NCI-H226 (cell line): ENCODE data around the gene ATL1.
"Not testable (repeated sequence)": the region's sequence is repeated elsewhere in the genome, so short reads cannot be mapped to it uniquely, and the experiment has no call there.

Experiments used
- DNase-seq: peaks from one replicate; pipeline ENCODE4 v3.0.0-alpha.2; 2015

The ATL1 gene

GRCh38 chr14:50534997-50535396 lies 24.9 kb upstream of the ATL1 start:
- DNase-seq, result no peak

GRCh38 chr14:50538034-50538433 lies 21.9 kb upstream of the ATL1 start:
- not testable (repeated sequence) for DNase-seq

GRCh38 chr14:50539051-50539450 lies 20.9 kb upstream of the ATL1 start:
- DNase-seq, result no peak

GRCh38 chr14:50541159-50541567 lies 18.8 kb upstream of the ATL1 start:
- DNase-seq, result no peak

- peak; percentile 7 for DNase-seq
Observed at GRCh38 chr14:50542941-50543418, 17.0 kb upstream of the ATL1 start.

GRCh38 chr14:50544911-50545310 lies 15.0 kb upstream of the ATL1 start:
- DNase-seq, result no peak

GRCh38 chr14:50545618-50546017 lies 14.3 kb upstream of the ATL1 start:
- DNase-seq, result no peak

GRCh38 chr14:50550294-50550693 lies 9.7 kb upstream of the ATL1 start:
- DNase-seq, result no peak

- DNase-seq, result no peak
Observed at GRCh38 chr14:50551877-50552276, 8.1 kb upstream of the ATL1 start.

GRCh38 chr14:50552796-50553195 lies 7.1 kb upstream of the ATL1 start:
- not testable (repeated sequence) for DNase-seq

GRCh38 chr14:50560931-50561285 lies 963 bp downstream of the ATL1 start:
- DNase-seq, result no peak

GRCh38 chr14:50562841-50563240 lies 2.9 kb downstream of the ATL1 start:
- no peak for DNase-seq

- DNase-seq, result no peak
Observed at GRCh38 chr14:50569714-50570274, 9.8 kb downstream of the ATL1 start.

GRCh38 chr14:50573862-50574261 lies 13.9 kb downstream of the ATL1 start:
- no peak for DNase-seq

GRCh38 chr14:50575769-50576168 lies 15.8 kb downstream of the ATL1 start:
- DNase-seq, result no peak

- no peak for DNase-seq
Observed at GRCh38 chr14:50577982-50578381, 18.0 kb downstream of the ATL1 start.

- no peak for DNase-seq
Observed at GRCh38 chr14:50578433-50578832, 18.5 kb downstream of the ATL1 start.

- DNase-seq, result no peak
Observed at GRCh38 chr14:50590464-50590863, 30.5 kb downstream of the ATL1 start.

GRCh38 chr14:50594577-50595316 lies 34.8 kb downstream of the ATL1 start:
- DNase-seq, result no peak

- DNase-seq, result no peak
Observed at GRCh38 chr14:50598765-50599164, 38.8 kb downstream of the ATL1 start.

- DNase-seq, result no peak
Observed at GRCh38 chr14:50599700-50600444, 39.9 kb downstream of the ATL1 start.

GRCh38 chr14:50600849-50601248 lies 40.9 kb downstream of the ATL1 start:
- DNase-seq, result no peak

- DNase-seq, result peak; percentile 35
Observed at GRCh38 chr14:50601394-50601793, 41.4 kb downstream of the ATL1 start.

- DNase-seq, result peak; percentile 19
Observed at GRCh38 chr14:50602035-50602434, 42.1 kb downstream of the ATL1 start.
